CD4-positive, alpha-beta T cell treated with Interleukin-15 for 4 hours (primary cell): Measurements from ENCODE around the gene SLC7A7.
"Not testable (repeated sequence)": the region's sequence is repeated elsewhere in the genome, so short reads cannot be mapped to it uniquely, and the experiment has no call there.

Source experiments
- DNase-seq: peaks from one replicate; pipeline ENCODE4 v3.0.0-alpha.2; 2020; ENCODE audit warnings: low spot score

Gene SLC7A7

DNA sequence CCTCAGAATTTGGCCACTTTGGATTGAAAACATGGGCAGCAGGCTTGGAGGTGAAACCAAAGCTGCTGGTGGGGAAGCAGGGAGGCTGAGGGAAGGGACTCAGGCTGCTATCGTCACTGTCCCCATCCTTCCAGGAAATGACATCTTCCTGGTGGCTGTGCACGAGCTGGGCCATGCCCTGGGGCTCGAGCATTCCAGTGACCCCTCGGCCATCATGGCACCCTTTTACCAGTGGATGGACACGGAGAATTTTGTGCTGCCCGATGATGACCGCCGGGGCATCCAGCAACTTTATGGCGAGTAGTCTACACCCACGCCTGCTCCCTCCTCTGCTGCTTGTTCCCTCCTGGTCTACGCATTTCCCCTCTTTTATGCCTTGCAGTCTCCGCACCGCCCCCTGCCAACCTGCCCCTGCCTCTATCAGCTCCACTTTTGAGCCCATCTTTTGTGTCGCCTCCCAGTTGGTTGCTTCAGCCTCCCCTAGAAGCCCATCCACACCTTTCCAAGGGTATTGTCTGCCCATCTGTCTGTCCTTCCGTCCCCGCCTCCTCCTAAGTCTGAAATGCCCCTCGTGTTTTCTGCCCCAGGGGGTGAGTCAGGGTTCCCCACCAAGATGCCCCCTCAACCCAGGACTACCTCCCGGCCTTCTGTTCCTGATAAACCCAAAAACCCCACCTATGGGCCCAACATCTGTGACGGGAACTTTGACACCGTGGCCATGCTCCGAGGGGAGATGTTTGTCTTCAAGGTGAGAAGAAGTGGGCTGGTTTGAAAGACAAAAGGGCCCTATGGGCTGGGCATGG, 28.1 kb upstream of the SLC7A7 start:
- no peak for DNase-seq

GRCh38 chr14:22842211-22843122, 27.2 kb upstream of the SLC7A7 start:
- DNase-seq = no peak

- no peak for DNase-seq
These were observed 26.5 kb upstream of the SLC7A7 start for GRCh38 chr14:22841769-22842168.

- no peak for DNase-seq
These were observed 26.1 kb upstream of the SLC7A7 start for GRCh38 chr14:22841311-22841710.

DNA sequence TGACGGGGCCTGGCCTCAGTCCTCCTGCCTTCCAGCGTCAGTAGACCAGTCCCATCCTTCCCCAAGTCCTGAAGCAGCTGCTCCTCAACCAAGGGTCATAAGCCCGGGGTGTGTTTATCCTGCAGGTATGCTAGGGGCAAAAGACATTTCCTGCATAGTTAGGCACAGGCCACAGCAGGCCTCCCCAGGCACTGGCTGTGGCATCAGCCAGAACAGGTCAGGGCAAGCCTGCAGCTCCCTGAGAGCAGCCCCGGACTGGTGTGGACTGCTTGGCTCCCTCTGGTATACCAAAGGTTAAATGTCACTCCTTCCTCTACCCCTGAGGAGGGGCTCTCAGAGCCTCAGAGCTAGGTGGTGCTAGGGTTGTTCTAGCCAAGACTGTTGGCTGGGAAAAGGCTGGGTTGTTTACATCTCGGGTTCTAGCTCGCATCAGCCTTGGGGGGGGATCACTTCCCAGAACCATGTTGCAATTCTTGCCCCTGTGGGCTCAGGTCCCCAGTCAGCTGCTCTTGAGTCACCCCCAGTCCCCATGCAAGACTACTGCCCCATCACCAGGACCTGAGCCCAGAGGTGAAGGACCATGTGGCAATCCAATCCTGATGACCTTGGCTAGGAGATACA, 24.0 kb upstream of the SLC7A7 start:
- no peak for DNase-seq

GRCh38 chr14:22838631-22839041, 23.4 kb upstream of the SLC7A7 start:
- no peak for DNase-seq

DNA sequence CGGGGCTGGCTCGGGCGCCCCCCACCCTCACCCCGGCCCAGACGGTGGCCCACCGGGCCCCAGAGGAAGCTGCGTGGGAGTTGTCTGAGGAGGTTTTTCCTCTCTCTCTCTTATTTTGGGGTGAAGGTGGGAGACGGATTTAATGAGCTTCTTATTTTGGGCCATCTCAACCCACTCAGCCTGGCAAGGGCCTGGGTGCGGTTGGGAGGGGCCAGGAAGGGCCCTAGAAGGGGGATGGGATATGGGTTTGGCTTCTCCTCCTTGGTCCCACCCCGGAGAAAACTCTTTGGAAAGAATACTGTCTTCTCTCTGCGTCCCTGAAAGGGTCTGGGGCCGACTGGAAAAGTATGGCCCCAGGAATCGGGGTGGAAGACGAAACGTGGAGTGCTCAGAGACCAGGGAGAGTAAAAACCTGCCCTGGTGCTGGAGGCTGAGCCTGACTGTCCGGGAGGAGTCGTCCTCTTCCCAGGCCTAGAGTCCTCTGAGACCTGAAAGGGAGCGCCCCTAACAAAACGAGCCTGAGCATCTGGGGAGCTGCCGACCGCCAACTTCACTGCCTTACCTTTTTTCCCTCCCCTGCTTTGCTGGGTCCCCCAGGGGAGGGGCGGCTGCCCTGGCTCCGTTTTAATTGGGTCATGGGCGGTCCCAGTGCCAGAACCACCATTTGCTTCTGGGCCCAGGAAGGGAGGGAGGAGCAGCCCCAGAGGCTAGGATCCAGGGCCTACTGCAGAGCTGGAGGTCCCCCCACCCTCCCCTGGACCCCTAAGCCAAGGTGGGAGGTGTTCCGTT, 22.7 kb upstream of the SLC7A7 start:
- DNase-seq = no peak

DNA sequence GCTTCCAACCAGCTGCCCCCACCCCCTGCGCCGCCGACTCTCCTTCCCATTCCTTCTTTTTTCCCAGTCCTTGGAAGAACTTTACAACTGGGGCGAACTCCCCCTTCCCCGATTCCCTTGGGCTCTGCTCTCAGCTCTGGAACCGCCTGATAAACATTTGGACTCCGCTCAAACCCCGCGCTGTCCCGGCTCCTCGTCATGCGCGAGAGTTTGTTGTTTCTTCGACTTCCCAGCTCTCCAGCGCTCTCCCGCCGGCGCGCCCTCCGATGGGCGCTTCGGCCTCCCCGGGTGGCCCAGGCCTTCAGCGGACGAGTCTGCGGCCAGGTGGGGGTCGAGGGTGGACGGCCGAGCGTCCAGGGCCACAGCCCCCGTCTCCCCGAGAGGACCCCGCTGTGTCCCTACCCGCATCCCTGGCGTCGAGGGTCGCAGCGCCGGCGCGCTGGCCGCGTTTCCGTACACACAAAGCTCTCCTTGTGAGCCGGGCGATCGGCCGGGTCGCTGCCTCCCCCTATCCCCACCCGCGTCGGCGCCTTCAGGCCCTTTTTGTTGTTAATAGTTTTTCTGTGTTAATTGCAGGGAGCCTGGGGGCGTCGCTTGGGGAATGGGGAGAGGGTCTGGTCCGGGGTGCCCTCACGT, 22.0 kb upstream of the SLC7A7 start:
- no peak for DNase-seq

DNA sequence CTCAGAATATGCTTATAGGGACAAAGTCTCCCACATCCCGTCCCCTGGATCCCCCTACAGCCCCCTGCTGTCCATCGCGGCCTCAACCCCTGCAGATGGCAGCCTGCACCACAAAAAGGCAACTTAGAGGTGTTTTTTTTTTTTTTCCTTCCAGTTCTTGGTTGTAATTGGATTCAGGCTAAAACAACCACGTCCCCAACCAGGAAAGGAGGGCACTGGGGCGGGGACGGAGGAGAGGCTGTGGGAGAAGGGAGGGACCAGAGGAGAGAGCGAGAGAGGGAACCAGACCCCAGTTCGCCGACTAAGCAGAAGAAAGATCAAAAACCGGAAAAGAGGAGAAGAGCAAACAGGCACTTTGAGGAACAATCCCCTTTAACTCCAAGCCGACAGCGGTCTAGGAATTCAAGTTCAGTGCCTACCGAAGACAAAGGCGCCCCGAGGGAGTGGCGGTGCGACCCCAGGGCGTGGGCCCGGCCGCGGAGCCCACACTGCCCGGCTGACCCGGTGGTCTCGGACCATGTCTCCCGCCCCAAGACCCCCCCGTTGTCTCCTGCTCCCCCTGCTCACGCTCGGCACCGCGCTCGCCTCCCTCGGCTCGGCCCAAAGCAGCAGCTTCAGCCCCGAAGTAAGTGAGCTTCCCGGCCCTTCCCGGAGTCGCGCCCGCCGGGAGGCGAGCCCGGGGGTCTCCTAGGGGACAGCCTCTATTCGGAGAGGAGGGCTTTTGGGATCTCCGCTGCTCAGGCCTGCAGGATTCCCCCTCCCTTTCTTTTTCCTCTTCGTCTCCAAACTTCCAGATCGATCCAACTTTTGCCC, 21.3 kb upstream of the SLC7A7 start, which contains the start of gene MMP14:
TSS of gene MMP14 (plus strand) at position 285 of the 813 bp plus-strand sequence. CDS start at position 518, 233 bp downstream.
- no peak for DNase-seq

DNA sequence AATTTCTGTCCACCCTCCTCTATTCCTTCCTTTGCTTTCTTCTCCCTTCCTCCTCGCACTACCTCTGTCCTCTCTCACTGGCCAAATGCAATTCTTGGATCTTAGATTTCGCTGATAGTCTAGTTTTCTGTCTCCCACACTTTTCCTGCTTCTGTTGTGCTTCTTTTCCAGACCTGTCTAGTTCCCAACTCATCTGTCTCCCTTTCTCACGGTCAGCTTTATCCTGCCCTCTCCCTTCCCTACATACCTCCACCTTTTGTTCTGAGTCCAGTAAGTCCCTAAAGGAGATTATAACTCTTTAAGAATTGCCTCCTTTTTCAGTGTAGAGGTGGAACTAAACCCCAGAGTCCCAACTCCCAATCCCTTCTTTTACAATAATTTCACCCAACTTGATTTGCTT, 20.3 kb upstream of the SLC7A7 start:
- DNase-seq = no peak

DNA sequence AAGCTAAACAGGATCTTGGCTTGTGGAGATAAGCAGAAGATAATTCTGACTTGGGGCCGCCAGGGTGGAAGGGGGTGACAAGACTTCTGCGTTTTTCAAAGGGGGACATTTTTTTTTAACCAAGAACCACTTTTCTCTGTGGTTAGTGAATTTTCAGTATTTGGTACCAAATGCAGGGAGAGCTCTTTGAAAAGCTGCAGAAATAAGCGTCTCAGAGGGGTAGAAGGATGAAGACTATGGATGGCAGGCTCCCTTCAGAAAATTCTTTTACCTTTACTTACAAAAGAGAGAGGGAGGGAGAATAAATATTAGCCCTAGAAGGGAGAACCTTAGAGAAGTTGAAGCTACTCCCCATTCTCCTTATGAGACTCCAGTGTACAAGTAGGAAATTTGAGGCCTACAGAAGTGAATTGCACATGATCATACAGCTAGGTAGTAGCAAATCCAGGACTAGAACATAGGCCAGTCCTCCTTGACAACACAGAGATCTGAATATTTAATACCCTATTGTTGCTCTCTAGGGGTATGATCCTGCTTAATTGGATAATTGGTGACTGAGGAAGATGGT, 15.3 kb upstream of the SLC7A7 start:
- no peak for DNase-seq

- DNase-seq = peak; percentile 91
These were observed 14.6 kb upstream of the SLC7A7 start, which contains the start of gene MRPL52 for GRCh38 chr14:22829661-22830442. TSS of gene MRPL52 (plus strand) at chr14:22829887. CDS start at chr14:22829913, 26 bp downstream.

GRCh38 chr14:22829076-22829660, 13.9 kb upstream of the SLC7A7 start:
- DNase-seq = not testable (repeated sequence)

- no peak for DNase-seq
These were observed 9.6 kb upstream of the SLC7A7 start for GRCh38 chr14:22824711-22825359.

DNA sequence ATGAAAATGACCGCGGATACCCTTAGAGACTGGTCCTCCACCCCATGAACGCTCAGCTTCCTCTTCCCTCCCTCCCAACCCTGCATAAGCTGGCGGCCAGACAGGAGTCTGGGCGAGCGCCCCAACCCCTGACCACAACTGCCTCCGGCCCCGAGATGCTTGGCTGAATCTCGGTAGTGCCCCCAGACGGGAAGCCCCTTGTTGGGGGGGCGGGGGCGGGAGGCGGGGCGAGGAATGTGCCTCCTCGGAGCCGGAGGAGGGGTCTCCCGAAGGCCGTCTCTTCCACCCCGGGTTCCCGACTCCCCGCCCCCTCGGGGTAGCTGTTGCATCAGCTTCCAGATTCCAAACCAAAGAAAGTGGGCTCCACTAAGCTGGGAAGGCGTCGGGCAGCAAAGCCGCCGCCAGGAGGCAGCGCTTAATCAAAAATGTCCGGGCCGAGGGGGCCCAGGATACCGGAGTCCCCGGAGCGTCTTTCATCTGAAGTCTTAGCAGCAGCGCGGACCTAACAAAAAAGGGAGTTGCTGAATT, 7.4 kb upstream of the SLC7A7 start:
- DNase-seq = peak; percentile 68

DNA sequence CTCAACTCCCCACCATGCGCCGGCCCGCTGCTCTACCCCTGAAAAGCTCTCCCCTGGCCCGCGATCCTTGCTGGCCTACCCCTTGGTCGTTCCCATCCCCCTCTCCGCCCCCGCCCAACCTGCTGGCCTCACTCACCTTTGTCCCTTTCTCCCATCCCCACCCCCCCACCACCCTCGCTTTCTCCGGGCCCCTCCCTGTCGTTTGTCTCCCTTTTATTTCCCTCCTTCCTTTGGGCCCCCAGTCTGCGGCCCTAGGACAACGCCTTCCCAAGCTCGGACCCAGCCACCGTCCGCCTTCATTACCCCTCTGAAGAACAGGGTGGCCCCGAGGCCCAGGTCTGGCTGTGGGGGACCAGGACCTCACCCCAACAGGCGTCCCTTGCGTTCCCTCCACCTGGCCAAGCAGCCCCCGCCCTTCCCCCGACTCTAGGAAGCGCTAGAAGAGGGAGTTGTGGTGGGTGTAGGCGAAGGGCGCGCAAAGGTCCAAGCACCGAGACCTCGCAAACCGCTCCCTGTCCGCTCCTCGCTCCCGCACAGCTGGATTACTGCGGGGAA, 6.9 kb upstream of the SLC7A7 start:
- DNase-seq = no peak

GRCh38 chr14:22821193-22822015, 6.2 kb upstream of the SLC7A7 start:
- DNase-seq = no peak
